GOT3 (cell line): ENCODE results near the gene MTLN.
"Not testable (repeated sequence)": the region's sequence is repeated elsewhere in the genome, so short reads cannot be mapped to it uniquely, and the experiment has no call there.

ENCODE experiments used
- DNase-seq: peaks from one replicate; lab custom pipeline; 2025; ENCODE audit warnings: mixed read lengths; lab: John Stamatoyannopoulos, UW

The MTLN gene

GRCh38 chr2:110198016-110198415 is 14.3 kb downstream of the MTLN start:
- no peak for DNase-seq

- DNase-seq: no peak
Measured at GRCh38 chr2:110197452-110197851, 14.9 kb downstream of the MTLN start.

GRCh38 chr2:110190169-110190568 is 22.2 kb downstream of the MTLN start:
- DNase-seq: not testable (repeated sequence)

GRCh38 chr2:110182449-110182848 is 29.9 kb downstream of the MTLN start:
- DNase-seq: no peak

GRCh38 chr2:110180036-110180435 is 32.3 kb downstream of the MTLN start:
- no peak for DNase-seq

GRCh38 chr2:110173523-110173922 is 38.8 kb downstream of the MTLN start:
- no peak for DNase-seq

GRCh38 chr2:110172506-110172905 is 39.8 kb downstream of the MTLN start:
- no peak for DNase-seq

- no peak for DNase-seq
Measured at GRCh38 chr2:110170102-110170501, 42.2 kb downstream of the MTLN start.

- no peak for DNase-seq
Measured at GRCh38 chr2:110167326-110168000, 44.9 kb downstream of the MTLN start.

- no peak for DNase-seq
Measured at GRCh38 chr2:110166266-110166665, 46.1 kb downstream of the MTLN start.
